Amniotic epithelial cell (primary cell): ENCODE results near the gene IER3.

Experiments used
- DNase-seq: peaks from one replicate; pipeline ENCODE4 v3.0.0-alpha.2; 2010; ENCODE audit warnings: low read depth

The IER3 gene

GRCh38 chr6:30703821-30704220, 40.5 kb downstream of the IER3 start:
- no peak for DNase-seq

GRCh38 chr6:30703011-30703410, 41.3 kb downstream of the IER3 start:
- DNase-seq, result no peak

- no peak for DNase-seq
Observed at GRCh38 chr6:30700340-30700739, 44.0 kb downstream of the IER3 start.

GRCh38 chr6:30696432-30696831, 47.9 kb downstream of the IER3 start:
- DNase-seq, result no peak
